Brain microvascular endothelial cell (primary cell): Measurements from ENCODE around the gene DUXA.

Source experiments
- DNase-seq: peaks from one replicate; pipeline ENCODE4 v3.0.0-alpha.2; 2020
- H3K27ac ChIP-seq: fragments of 250-450 bp; sonication (Bioruptor Pico); 2 replicates; pipeline ENCODE4 v1.5.1; 2020; ENCODE audit warnings: mild to moderate bottlenecking, moderate library complexity
- H3K27me3 ChIP-seq: fragments of 250-450 bp; sonication (Bioruptor Pico); replicated peaks from 2 replicates; pipeline ENCODE4 v1.5.1; 2020; ENCODE audit warnings: mild to moderate bottlenecking
- H3K36me3 ChIP-seq: fragments of 250-450 bp; sonication (Bioruptor Pico); replicated peaks from 2 replicates; pipeline ENCODE4 v1.5.1; 2020; ENCODE audit warnings: mild to moderate bottlenecking
- H3K4me3 ChIP-seq: 2 replicates; pipeline ENCODE4 v1.5.1; 2011; ENCODE audit warnings: low read depth, mild to moderate bottlenecking, control low read depth, low read length, moderate library complexity
- CTCF ChIP-seq: IDR thresholded peaks from 2 replicates; pipeline ENCODE4 v1.5.1; 2011; ENCODE audit warnings: low read depth, mild to moderate bottlenecking, moderate library complexity, low read length, control low read depth, inconsistent platforms; ENCODE audit errors: missing control alignments
- in situ Hi-C: cut with HindIII; loops from 2 replicates; pipeline ENCODE4 v1.10.0; 2017; ENCODE audit warnings: low sequenced_read_pairs, low pct_ligation_motif_present

Gene DUXA

GRCh38 chr19:57192077-57192420 lies 24.8 kb upstream of the DUXA start:
- peak; percentile 11 for DNase-seq
- TF ChIP-seq CTCF: no peak

GRCh38 chr19:57191141-57192076 lies 24.1 kb upstream of the DUXA start, which contains the start of gene ZNF264:
Gene ZNF264 (plus strand): TSS chr19:57191500. CDS start chr19:57191914, 414 bp downstream.
- DNase-seq: peak; percentile 89
- H3K4me3 ChIP-seq: peak within 1 kb of the TSS; percentile 88
- TF ChIP-seq CTCF: no peak
- H3K27me3 ChIP-seq: no peaks in the 10 kb centered on the region
- H3K27ac ChIP-seq: peak within 1 kb of the TSS; percentile 67
- in situ Hi-C loops: no loop called here
- peaks cover 35% of the 10 kb centered on the region for H3K36me3 ChIP-seq

More at GRCh38 chr19:57192077-57192420, 24.8 kb upstream of the DUXA start:
- in situ Hi-C loops: no loop called here
- peak overlapping the region; percentile 88 for H3K4me3 ChIP-seq
- H3K36me3 ChIP-seq: peaks cover 40% of the 10 kb centered on the region
- H3K27me3 ChIP-seq: no peaks in the 10 kb centered on the region
- H3K27ac ChIP-seq: peak overlapping the region; percentile 67

- TF ChIP-seq CTCF: no peak
- H3K36me3 ChIP-seq: peaks cover 25% of the 10 kb centered on the region
- no peak overlapping the region for H3K4me3 ChIP-seq
- H3K27ac ChIP-seq: no peak overlapping the region
- H3K27me3 ChIP-seq: no peaks in the 10 kb centered on the region
- in situ Hi-C loops: no loop called here
- DNase-seq: no peak
Measured at GRCh38 chr19:57190301-57190700, 23.0 kb upstream of the DUXA start.

GRCh38 chr19:57171551-57172081 lies 4.3 kb upstream of the DUXA start:
- H3K27me3 ChIP-seq: no peaks in the 10 kb centered on the region
- DNase-seq: peak; percentile 28
- no peak for TF ChIP-seq CTCF
- no peak overlapping the region for H3K27ac ChIP-seq
- in situ Hi-C loops: no loop called here
- peak overlapping the region; percentile 43 for H3K4me3 ChIP-seq
- no peaks in the 10 kb centered on the region for H3K36me3 ChIP-seq

- in situ Hi-C loops: no loop called here
- DNase-seq: no peak
- Histone ChIP-seq H3K4me3 (no peak overlapping the region), H3K27ac (no peak overlapping the region), H3K27me3 (no peaks in the 10 kb centered on the region), H3K36me3 (no peaks in the 10 kb centered on the region)
- no peak for TF ChIP-seq CTCF
Measured at GRCh38 chr19:57165846-57166245, 1.4 kb downstream of the DUXA start.
